Right renal cortex interstitium (tissue), 3 donors: ENCODE data around the gene ZBED4. TPM values are rescaled to one million over a fixed set of nuclear protein-coding genes. Genes with fewer than 3 reads are reported as not detected.

Experiments
- DNase-seq, 3 donors: peaks; one replicate each; pipeline ENCODE4 v3.0.0-alpha.2; 2013; ENCODE audit warnings: low read depth in 3 of 3, low spot score in 2 of 3
- polyA plus RNA-seq, 3 donors: library from polyadenylated mRNA; unstranded; fragments of 120-200 nt; gene quantifications; one replicate each; pipeline ENCODE4 v1.2.1, GENCODE V29; 2013; ENCODE audit not compliant: insufficient read length in 3 of 3

ZBED4 gene
- polyA plus RNA-seq, 3 donors = 16.3 to 16.8 (median 16.6) TPM

DNA sequence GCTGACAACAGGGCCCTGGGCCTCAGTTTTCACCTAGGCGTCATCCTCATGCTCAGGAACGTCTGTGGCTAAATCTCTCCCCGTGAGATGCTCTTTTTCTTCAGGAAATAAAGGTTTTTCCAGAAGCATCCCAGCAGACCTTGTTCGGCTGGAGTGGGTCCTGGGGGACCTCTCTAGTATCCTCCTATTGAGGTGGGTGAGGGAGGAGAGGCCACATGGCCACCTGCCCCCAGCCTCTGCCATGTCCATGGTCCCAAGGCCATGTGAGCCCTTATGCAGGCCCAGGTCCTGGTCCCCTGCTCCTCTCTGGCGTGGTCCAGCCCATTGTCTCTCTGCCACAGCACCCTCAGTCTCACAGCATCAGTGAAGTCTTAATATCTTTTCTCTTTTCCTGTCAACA is 42.6 kb downstream of the ZBED4 start:
- no peak for DNase-seq

DNA sequence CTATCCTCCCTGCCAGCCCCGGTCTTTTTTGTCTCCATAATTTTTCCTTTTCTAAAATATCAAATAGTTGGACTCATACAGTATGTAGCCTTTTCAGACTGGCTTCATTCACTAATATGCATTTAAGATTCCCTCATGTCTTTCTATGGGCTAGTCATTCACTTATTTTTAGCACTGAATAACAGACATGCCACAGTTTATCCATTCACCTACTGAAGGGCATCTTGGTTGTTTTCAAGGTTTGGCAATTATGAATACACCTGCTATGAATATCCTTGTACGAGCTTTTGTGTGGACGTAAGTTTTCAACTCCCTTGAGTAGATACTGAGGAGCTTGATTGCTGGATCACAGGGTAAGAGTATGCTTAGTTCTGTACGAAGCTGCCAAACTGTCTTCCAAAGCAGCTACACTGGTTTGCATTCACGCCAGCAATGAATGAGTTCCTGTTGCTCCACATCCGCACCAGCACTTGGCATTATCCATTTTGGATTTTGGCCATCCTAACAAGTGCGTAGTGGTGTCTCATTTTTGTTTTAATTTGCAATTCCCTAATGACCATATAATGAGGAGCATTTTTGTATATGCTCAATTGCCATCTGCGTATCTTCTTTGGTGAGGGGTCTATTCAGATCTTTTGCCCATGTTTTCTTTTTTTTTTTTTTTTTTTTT is 43.5 kb downstream of the ZBED4 start:
- no peak for DNase-seq

DNA sequence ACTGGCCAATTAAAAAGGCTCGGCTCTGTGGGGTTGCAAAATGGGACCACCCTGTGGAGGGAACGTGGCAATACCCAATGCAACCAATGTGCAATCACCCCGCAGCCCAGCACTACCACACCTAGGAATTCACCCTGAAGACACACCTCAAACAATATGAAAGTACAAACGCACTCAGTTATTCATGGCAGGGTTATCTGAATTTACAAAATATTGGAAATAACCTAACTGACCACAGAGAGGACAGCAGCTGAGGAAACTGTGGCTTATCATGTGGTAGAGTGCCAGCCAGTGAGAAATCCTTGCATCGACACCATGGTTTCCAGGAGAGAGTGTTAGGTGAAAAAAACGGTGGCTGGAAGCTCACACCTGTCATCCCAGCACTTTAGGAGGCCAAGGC is 45.9 kb downstream of the ZBED4 start:
- DNase-seq = no peak

DNA sequence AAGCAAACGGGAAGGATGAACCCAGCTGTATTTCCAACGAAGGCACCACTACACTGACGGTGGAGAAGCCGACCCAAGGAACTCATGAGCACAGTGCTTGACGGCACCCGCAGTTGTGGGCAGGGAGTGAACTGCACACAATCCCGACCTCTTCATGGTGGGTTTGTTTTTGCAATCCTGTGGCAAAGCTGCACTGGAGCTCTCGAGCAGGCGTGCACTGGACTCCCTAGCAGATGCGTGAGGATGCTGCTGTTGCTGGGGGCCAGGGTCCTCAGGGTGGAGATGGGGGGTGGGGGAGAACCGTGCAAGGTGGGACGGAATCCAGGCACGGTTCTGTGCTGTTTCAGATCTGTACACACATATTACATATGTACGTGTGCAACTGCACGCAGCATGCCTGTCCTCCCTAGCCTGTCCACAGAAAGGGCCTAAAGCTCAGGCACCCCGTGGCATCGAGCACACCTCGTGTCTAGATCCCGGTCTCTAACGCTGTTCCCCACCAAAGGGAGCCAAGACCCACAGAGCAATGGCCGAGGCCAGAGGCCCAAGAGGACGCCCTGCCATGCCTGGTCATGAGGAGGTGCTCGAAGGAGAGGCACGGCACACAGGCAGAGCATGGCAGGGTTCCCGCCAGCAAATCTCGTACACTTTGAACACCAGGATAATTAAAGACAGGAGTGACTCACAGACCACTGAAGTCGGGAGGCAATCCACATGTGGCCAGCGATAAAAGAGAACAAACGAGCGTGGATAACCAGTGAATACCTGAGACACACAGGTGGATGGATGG is 47.0 kb downstream of the ZBED4 start:
- no peak for DNase-seq

DNA sequence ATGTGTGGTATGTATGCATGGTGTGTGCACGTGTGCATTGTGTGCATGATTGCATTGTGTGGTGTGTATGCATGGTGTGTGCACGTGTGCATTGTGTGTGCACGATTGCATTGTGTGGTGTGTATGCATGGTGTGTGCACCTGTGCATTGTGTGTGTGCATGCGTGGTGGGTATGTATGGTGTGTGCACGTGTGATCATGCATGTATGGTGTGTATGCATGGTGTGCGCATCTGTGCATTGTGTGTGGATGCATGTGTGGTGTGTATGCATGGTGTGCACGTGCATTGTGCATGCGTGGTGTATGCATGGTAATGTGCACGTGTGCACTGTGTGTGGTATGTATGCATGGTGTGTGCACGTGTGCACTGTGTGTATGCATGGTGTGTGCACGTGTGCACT is 47.8 kb downstream of the ZBED4 start:
- no peak for DNase-seq

DNA sequence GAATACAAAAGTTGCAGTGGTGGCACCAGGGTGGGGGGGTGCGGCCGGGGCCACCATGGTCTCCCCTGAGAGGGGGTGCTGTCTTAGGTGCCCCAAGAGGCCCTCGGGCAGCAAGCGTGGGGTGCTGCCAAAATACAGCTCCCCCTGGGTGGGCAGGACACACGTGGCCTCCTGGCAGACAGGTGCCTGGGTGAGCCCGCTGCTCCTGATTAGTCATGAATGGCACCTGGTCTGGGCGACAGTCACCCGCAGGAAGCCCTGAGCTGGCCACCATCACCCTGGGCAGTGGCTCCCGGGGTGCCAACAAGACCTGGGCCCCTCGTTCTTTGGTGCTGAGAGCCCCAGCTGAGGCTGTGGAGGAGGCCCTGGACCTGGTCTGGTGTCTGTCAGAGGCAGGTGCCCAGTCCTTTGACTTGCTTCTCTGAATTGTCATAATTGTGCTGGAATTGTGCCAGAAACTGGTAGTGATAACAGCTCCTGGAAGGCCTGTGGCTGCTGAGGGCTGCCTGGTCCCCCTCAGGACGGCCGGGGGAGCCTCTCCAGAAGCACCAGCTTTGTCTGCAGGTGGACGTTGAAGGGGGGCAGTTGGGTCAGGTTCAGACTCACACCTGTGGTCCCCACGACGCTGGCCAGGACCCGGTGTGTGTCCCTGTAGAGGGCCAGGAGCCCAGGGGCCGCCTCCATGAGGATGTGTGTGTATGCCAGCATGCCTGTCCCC is 49.8 kb downstream of the ZBED4 start:
- no peak for DNase-seq

DNA sequence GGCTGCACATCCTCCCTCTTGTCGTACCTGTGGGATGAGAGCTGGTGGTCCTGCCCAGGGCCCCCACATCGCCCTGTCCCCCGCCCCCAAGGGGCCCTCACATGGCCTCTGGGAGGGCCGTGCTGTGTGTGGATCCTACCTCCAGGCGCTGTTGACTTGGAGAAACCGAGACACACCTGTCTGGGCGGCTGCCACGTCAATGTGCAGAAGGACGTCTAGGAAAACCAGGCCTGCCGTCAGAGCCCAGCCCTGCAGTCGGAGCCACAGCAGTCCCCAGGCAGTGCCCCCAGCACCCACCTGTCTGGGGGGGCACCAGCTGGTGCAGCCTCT is 50.4 kb downstream of the ZBED4 start:
- no peak for DNase-seq

DNA sequence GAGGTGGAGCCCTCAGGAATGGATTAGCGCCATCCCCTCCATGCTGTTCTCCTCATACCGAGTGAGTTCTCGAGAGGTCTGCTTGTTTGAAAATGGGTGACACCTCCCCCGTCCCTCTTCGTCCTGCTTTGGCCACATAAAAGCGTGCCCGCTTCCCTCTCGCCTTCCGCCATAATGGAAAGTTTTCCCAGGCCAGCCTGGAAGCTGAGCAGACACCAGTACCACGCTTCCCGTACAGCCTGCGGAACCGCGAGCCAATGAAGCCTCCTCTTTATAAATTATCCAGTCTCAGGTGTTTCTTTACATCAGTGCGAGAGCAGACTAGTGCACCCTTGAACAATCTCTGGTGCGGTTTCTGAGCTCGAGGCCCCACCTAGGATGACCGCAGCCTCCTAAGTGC is 51.8 kb downstream of the ZBED4 start:
- no peak for DNase-seq

DNA sequence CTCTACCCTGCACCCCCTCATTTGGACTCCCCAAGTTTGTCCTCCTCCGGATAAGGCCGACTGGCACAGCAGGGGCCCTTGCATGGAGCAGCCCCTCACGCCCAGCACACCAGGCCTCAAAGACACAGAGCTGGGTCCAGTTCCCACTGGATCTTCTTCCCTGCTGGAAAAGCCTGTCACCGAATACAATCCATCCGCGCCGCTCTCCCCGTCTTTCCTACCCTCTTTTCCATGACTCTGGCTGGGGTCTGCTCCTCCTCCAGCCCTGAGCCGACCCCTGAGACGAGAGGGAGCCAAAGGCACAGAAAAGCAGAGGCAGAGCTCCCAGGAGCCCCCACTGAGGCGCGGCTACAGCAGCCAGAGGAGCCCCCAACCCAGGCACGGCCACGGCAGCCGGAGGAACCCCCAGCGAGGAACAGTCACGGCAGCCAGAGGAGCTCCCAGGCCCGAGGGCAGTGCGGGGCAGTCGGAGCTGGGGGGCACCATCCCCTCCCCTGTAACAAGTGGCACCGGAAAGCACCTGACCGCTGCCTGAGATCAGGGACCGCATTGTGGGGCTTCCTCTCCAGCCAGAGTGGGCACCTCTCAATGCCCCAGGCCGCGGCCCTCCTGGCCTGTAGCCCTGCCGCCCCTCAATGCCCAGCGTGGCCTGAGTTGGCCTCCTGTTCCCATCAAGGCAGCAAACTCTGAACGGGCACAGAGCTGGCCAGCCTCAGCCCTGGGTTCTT is 52.6 kb downstream of the ZBED4 start:
- DNase-seq = no peak

DNA sequence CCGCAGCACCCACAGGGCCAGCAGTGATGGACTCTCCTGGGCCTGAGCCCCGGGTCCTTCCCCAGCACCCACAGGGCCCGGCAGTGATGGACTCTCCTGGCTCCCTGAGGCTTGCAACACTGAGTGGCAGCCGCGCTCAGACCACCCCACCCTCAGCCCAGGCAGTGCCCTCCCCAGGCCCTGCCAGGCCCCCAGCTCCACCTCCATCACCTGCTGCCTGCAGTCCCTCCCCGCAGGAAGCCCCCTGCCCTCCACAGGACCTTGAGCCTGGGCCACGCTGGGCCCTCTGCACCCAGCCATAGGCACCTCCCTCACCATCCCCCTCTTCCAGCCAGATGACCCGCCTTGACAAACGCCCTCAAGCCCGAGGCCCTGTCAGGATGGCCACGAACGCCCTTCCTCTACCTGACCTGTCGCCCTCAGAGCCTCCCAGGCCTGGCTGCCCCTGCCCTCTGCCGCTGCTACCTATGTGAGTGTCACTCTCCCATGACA is 53.2 kb downstream of the ZBED4 start:
- no peak for DNase-seq

DNA sequence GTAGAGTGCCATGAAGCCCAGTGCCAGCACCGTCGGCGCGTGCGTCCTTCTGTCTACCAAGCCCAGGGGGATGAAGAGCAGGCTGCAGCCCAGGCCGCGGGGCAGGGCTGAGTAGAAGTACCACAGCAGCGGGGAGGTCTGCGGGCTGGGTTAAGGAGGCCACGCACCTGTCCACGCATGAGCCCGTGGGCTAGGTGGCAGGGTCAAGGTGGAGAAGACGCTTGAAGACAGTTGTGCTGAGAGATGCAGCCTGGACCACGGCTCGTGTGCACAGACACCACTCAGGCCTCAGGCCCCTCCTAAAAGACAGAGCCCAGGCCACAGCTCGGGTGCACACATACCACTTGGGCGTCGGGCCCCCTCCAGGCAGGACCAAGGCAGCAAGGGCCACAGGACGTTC is 54.2 kb downstream of the ZBED4 start:
- DNase-seq = no peak

DNA sequence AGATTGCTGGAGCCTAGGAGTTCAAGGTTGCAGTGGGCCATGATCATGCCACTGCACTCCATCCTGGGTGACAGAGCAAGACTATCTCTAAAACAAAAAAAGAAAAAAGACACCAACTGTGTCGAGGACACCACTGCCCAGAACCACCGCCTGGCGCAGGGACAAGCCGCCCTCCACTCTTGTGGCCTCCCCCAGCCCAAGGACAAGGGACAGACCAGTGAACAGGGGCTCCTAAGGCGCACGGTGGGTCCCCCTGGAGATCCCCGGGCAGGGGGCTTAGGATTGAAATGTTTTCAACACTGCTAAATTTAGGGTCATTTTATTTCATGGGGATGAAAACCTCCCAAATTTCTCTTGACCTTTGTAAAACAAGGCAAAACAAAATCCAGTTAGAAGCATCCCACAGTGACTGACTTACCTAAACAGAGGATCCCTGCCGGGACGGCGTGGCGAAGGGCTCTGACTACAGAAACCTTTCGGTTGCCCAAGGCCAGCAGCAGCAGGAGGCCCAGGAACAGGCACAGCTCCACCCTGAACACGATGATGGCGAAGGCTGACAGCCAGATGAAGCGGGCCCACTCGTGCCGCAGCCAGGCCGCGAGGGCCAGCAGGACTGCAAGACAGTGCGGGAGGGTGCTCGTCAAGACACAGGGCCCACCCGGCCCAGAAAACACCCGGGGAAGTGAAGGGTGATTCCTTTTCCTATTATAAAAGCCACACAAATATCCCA is 56.0 kb downstream of the ZBED4 start:
- DNase-seq = no peak

DNA sequence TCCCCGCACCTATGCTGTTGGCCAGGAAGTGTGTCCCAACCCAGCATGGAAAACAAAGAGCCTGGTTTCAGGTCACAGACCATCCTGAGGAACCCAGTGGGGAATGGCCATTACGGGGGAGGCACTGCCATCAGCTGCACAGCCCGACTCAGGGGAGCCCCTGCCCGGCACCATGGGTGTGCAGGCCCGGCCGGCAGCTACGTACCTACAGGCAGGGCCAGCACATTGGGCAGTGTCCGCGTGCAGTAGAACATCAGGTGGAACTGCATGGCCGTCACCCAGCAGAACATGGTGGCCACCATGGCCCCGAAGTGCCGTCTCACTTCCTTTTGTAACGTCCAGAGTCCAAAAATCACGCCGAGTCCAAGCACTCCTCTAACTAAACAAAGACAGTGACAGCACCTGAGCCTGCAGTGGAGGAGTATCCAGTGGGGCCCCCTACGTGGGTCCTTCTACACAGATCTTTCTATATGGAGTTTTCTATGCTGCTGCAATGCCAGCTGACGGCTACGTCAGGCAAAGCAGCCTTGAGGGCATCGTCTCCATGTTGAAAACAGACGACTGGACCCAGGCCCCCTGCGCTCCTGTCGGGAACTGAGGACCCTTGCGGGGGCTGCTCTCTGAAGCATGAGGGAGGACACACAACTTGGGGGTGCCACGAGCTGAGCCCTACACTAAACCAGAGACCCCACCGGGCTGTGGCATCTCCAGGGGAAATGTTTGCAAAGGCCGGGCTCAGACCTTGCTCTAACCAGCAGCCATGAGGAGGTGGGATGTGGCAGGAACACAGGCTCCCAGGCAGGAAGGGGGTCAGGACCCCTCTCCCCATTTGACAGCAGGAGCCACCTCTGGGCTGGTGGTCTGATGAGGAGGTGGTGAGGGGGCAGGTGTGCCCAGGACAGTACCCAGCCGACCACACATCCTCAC is 56.8 kb downstream of the ZBED4 start:
- no peak for DNase-seq

DNA sequence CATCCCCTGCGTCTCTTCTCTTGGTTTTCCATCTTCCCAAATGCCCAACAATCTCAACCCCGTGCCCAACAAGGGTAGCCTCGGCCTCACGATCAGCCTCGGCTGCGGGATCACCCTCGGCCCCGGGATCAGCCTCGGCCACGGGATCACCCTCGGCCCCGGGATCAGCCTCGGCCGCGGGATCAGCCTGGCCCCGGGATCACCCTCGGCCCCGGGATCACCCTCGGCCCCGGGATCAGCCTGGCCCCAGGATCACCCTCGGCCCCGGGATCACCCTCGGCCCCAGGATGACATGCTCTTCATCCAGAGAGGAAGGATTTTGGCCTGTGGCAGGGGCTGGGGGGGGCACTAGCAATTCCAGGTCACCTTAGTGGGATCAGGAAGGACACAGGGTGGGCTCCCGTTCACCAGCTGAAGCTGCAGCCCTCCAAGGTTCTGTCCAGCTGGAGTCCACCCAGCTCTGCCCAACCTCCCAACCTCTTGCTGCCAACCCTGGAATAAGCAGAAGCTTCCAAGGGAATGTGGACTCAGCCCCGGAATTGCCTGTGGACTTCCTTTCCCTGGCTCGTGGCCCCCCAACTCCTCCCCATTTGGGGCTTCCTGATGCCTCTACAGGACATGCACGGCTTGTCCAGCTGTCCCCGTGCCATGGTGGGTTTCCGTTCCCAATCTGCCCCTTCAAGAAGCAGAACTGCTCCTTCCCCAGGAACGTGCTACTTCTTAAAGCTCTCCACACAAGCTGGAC is 58.4 kb downstream of the ZBED4 start:
- DNase-seq = no peak

DNA sequence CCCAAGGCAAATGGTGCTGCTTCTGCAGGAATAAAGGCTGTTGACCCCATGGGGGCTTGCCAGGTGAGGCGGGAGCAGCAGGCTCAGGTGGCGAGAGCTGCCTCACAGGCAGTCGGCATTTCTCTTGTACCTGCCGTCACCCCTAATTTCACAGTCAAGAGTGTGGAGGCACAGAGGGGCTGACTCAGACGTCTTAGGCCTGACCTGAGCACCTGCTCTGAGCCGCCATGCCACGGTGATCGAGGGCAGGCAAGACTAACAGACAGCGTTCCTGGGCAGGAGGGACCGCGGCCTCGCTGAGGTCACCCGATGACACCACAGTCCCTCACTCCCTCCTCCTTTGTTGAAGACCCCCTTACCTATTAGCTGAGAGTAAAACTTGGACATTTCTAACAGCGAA is 59.4 kb downstream of the ZBED4 start:
- no peak for DNase-seq

DNA sequence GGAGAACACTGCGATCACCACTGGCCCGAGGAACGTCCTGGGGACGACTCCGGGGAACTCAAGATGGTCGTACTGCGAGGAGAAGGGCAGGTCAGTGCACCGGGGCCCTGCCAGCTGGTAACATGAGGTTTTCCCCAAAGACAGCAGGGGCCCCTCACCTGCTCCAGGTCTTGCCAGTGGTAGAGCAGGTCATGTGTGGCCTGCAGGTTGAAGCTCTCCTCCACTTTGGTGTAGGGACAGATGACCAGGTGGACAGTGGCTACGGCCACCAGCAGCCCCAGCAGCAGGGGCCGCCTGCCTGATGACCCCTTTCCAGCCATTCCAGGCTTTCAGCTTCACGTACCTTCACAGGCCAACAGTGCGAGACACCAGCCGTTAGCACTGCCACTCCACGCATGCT is 59.8 kb downstream of the ZBED4 start:
- no peak for DNase-seq

DNA sequence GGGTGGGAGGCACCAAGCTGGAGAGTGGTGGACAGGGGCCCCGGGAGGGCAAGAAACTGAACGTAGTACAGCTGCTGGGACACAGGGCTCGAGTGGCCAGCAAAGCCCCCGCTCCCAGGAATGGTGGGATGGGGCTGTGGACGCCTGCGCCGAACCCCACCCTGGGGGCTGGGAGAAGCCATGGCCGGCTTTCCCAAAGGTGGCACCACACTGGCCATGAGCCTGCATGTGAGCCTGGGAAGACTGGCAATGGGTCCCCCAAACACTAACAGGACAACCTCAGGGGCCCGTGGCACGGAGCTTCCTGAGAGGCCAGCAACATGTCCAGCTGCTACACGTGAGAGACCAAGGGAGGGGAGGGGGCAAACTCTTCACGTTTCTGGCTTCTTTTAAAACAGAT is 60.6 kb downstream of the ZBED4 start:
- DNase-seq = no peak

DNA sequence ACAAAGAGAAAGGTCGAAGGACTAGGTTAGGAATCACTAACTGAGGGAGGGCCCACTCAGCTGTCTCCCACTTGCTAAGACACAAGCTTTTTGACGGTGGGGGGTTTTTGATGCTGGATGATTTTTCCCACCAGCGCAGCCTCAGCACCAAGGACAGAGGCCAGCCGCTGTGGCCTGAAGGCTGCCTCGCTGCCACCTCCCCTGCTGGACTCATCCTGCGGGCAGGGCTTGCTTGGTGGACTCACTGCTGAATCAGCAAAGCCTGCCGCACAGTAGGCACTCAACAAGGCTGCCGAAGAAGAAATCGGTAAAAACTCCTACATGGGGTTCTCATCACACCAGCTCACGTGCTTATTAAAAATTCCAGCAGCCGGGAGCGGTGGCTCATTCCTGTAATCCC is 62.0 kb downstream of the ZBED4 start:
- no peak for DNase-seq

DNA sequence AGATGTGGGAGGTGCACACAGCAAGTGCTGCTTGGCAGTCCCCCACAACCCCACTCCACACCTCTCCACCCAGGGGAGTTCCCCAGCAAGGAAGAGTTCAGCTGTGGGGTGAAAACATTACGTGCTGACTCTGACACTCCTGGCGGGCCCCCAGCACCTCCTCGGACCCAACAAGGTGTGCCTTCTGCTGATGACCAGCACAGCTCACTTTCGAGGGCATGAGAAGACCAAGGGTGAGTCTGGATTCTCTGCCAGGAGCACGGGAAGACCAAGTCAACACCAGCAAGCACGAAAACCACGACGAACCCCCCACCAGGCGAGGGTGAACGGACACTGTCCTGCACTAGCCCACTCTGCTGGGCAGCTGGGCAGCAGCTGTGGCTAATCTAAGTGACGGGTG is 63.2 kb downstream of the ZBED4 start:
- DNase-seq = no peak
